ENCODE results near the gene STPG2.
"Not testable (repeated sequence)": the region's sequence is repeated elsewhere in the genome, so short reads cannot be mapped to it uniquely, and the experiment has no call there.

STPG2 gene

DNA sequence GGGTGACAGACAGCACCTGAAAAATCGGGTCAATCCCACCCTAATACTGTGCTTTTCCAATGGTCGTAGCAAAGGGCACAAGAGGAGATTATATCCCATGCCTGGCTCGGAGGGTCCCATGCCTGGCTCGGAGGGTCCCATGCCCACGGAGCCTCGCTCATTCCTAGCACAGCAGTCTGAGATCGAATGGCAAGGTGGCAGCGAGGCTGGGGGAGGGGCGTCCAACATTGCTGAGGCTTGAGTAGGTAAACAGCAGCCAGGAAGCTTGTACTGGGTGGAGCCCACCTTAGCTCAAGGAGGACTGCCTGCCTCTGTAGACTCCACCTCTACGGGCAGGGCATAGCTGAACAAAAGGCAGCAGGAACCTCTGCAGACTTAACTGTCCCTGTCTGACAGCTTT, 365.1 kb downstream of the STPG2 start:
- DNase-seq: no peak

DNA sequence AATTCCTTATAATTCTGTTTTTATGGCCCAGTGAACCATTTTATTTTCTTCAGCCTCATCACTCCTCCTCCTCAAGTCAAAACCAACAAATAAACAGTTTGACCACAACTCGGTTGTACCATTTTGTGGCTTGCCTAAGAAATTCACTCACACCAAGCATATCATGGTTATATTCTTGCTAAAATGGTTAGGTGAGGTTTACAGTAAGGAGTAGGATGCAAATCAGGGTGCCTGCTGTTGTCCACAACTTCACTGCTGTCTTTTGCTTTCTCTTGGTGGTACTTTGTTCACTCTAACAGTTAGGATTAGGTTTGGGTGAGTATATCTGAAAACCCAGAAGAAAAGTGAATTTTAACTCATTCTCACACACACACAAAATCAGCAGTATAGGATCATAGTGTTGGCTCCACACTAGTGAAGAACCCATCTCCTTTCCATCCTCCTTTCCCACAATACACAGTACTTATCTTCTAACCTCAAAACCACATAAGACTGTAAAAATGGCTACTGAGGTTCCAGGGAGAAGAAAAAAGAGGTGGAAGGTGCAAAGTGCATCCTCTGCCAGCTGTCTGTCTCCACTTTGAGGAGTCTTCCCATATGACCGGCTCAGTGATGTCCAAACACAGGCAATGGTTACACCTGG, 368.8 kb downstream of the STPG2 start:
- no peak for DNase-seq

DNA sequence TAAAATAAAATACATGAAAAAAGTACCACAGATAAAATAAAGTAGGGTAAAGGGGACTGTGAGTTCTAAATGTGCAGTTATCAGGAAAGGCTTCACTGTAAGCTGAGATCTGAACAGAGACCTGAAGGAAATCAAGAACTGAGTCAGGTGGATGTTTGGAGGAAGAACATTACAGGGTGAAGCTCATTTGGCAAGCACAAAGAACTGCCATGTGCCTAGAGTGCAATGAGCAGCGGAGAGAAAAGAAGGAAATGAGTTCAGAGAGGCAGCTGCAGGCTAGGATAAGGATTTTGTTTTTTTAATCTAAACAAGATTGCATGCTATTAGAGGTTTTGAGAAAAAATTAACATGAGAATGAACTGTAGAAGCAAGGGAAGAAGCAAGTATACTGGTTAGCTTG, 373.1 kb downstream of the STPG2 start:
- DNase-seq: no peak

GRCh38 chr4:97762115-97762512, 381.2 kb downstream of the STPG2 start:
- DNase-seq: no peak

- no peak for DNase-seq
Measured at GRCh38 chr4:97761445-97762114, 381.7 kb downstream of the STPG2 start.

DNA sequence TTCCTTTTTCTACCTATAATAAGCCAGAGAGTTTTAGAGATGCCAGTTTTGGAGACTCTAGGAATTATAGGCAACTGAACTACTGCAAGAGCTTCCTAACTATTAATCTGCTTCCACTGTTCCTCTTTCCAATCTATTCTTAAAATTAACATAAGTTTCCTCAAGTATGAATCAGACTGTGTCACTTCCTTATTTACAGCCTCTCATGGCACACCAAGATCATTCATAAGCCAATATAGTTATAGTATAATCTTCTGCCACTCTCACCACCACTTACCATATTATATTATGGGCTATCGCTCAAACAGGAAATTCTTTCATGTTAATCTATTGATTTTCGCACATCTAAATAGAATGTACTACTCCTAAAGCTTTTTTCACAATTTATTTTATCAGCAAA, 383.5 kb downstream of the STPG2 start:
- DNase-seq: no peak

DNA sequence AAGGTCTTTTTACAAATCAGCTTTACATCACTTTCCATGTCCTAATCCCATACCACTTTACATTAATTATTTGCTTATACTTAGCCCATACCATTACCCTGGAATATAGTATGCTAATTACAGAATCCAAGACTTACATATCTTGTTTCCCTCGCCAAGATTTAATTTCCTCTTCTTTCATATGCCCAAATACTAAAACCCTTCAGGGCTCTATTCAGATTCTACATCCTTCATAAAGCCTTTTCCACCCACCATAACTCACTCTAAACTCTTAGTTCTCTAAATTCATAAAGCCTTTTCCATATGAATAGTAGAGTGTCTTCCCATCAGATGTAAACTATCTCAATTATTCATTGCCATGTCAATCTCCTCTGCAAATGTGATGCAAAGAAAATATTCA, 390.7 kb downstream of the STPG2 start:
- DNase-seq: no peak

DNA sequence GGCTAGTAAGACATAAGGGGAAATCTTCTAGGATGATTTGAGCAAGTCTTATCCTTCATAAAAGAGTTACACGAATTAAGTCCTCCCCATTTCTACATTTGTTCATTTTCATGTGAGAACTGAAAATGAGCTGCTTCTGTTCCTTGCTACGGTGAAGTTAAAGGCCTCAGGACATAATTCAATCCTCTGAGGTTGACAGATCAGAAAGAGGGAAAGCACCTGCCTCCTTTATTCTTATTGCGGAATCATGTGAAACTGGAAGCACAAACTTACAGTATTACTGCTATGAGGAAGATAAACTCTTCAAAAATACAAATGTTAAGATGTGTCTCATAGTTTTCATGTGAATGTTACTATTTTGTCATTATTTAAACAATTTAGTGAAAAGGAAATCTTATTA, 395.3 kb downstream of the STPG2 start:
- DNase-seq: no peak

- DNase-seq: no peak
Measured at GRCh38 chr4:97720869-97721432, 422.3 kb downstream of the STPG2 start.

GRCh38 chr4:97691111-97691605, 452.1 kb downstream of the STPG2 start:
- DNase-seq: no peak

- no peak for DNase-seq
Measured at GRCh38 chr4:97670703-97671269, 472.5 kb downstream of the STPG2 start.

GRCh38 chr4:97665553-97665952, 477.7 kb downstream of the STPG2 start:
- no peak for DNase-seq

- DNase-seq: no peak
Measured at GRCh38 chr4:97664741-97665140, 478.5 kb downstream of the STPG2 start.

GRCh38 chr4:97662133-97662532, 481.1 kb downstream of the STPG2 start:
- DNase-seq: no peak

GRCh38 chr4:97656044-97656720, 487.1 kb downstream of the STPG2 start:
- no peak for DNase-seq

DNA sequence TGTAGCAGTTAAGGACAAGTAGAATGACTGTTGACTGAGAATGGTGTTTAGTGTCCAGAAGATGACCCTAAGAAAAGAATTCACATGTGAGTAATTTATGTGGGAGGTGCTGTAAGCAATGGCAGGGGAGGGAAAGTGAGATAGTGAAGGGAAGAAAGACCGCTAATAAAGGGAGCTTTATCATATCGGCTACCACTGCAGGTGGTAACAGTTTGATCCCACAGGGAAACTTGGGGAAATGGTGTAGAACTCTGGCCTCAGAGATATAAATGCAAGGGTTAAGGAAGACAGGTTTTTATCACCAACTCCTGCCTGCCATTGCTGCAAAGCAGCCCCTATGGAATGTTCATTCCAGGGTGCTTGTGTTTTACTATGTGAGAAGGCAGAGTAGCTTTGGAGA, 489.6 kb downstream of the STPG2 start:
- DNase-seq: no peak

GRCh38 chr4:97646997-97647396, 496.3 kb downstream of the STPG2 start:
- DNase-seq: no peak

- no peak for DNase-seq
Measured at GRCh38 chr4:97645071-97645821, 498.0 kb downstream of the STPG2 start.

DNA sequence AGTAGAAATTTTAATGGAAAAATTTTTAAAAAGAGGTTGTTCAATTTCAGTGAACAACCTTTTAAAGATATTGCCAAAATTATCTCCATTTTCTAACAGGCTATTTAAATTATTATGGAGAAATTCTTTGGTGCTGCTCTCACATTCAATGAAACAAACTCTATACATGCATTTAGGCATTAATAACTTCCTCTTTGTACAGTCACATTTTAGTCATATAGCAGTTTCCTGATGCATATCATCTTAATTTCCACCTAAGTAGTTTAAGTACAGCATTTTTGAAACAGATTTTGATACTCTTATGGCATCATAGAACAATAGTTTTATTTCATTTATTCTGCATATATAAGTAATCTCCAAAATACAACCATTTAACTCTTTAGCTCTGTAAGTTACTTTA, 500.1 kb downstream of the STPG2 start:
- no peak for DNase-seq

DNA sequence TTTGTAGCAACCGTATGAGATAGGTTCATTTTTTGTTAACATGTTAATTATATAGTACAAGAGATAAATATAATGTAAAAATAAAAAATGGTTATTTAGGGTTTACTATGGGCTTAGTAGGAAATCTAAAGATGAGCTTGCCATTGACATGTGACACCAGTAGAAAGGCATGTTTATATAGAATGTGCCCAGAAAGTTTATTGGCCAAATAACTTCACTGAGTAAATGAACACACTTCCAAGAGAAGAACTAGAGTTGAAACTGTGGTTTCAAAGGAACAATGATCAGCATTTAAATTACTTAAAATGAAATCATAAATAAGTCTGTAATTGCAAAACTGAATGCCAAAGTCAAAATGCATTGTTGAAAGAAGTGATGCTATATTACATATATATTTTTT, 503.3 kb downstream of the STPG2 start:
- no peak for DNase-seq

GRCh38 chr4:97633831-97634230, 509.4 kb downstream of the STPG2 start:
- DNase-seq: not testable (repeated sequence)

- no peak for DNase-seq
Measured at GRCh38 chr4:97627750-97628149, 515.5 kb downstream of the STPG2 start.

DNA sequence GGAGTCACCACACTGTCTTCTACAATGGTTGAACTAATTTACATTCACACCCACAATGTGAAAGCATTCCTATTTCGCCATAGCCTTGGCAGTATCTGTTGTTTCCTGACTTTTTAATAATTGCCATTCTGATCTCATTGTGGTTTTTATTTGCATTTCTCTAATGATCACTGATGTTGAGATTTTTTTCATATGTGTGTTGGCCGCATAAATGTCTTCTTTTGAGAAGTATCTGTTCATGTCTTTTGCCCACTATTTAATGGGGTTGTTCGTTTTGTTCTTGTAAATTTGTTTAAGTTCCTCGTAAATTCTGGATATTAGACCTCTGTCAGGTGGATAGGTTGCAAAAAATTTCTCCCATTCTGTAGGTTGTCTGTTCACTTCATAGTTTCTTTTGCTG, 519.1 kb downstream of the STPG2 start:
- DNase-seq: no peak

All from NCI-H510A (cell line).